Activated CD4-positive, alpha-beta T cell treated with anti-CD3 and anti-CD28 coated beads for 48 hours (primary cell): ENCODE data around the gene APMAP.

Experiments
- DNase-seq: peaks from one replicate; pipeline ENCODE4 v3.0.0-alpha.2; 2020

The APMAP gene

GRCh38 chr20:25024171-25024570 lies 31.6 kb upstream of the APMAP start:
- DNase-seq, result no peak

- DNase-seq, result no peak
These were observed 30.8 kb upstream of the APMAP start for GRCh38 chr20:25023356-25023755.

GRCh38 chr20:25022680-25023079 lies 30.1 kb upstream of the APMAP start:
- no peak for DNase-seq

GRCh38 chr20:25021336-25021735 lies 28.8 kb upstream of the APMAP start:
- no peak for DNase-seq

GRCh38 chr20:25020901-25021301 lies 28.4 kb upstream of the APMAP start:
- no peak for DNase-seq

GRCh38 chr20:25020345-25020744 lies 27.8 kb upstream of the APMAP start:
- DNase-seq, result no peak

GRCh38 chr20:25019381-25020155 lies 27.0 kb upstream of the APMAP start:
- no peak for DNase-seq

GRCh38 chr20:25018841-25019240 lies 26.3 kb upstream of the APMAP start:
- no peak for DNase-seq

GRCh38 chr20:25018425-25018824 lies 25.9 kb upstream of the APMAP start:
- no peak for DNase-seq

- DNase-seq, result no peak
These were observed 24.8 kb upstream of the APMAP start for GRCh38 chr20:25017257-25017803.

GRCh38 chr20:25016471-25016870 lies 23.9 kb upstream of the APMAP start:
- no peak for DNase-seq

- no peak for DNase-seq
These were observed 23.4 kb upstream of the APMAP start for GRCh38 chr20:25015986-25016385.

- DNase-seq, result no peak
These were observed 22.3 kb upstream of the APMAP start for GRCh38 chr20:25014816-25015215.

GRCh38 chr20:25013478-25014380 lies 21.2 kb upstream of the APMAP start:
- no peak for DNase-seq

- DNase-seq, result no peak
These were observed 20.2 kb upstream of the APMAP start for GRCh38 chr20:25012616-25013189.

- no peak for DNase-seq
These were observed 19.3 kb upstream of the APMAP start for GRCh38 chr20:25011831-25012241.

- DNase-seq, result no peak
These were observed 18.7 kb upstream of the APMAP start for GRCh38 chr20:25011261-25011660.

GRCh38 chr20:25009218-25010145 lies 16.9 kb upstream of the APMAP start:
- no peak for DNase-seq

GRCh38 chr20:25008388-25009217 lies 16.1 kb upstream of the APMAP start:
- no peak for DNase-seq

GRCh38 chr20:25007491-25008305 lies 15.1 kb upstream of the APMAP start:
- no peak for DNase-seq
